ENCODE measurements around the gene POMC.
"Not testable (repeated sequence)": the region's sequence is repeated elsewhere in the genome, so short reads cannot be mapped to it uniquely, and the experiment has no call there.

POMC gene

DNA sequence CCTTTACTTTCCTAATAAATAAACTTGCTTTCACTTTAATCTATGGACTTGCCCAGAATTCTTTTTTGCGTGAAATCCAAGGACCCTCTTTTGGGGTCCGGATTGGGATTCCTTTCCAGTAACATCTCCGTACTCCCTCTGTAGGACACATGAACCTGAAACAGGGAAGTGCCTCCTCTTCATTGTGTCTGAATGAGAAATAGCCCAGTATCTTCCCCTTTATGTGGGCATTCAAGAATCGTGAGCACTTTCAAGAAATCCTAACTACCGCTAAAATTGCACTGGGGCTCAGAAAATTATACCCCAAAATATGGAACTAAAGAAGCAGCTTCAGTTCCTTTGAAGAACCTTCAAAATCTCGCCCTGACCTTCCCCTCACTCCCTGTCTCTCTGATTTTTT lies 7.8 kb upstream of the POMC start:
- no peak for DNase-seq

DNA sequence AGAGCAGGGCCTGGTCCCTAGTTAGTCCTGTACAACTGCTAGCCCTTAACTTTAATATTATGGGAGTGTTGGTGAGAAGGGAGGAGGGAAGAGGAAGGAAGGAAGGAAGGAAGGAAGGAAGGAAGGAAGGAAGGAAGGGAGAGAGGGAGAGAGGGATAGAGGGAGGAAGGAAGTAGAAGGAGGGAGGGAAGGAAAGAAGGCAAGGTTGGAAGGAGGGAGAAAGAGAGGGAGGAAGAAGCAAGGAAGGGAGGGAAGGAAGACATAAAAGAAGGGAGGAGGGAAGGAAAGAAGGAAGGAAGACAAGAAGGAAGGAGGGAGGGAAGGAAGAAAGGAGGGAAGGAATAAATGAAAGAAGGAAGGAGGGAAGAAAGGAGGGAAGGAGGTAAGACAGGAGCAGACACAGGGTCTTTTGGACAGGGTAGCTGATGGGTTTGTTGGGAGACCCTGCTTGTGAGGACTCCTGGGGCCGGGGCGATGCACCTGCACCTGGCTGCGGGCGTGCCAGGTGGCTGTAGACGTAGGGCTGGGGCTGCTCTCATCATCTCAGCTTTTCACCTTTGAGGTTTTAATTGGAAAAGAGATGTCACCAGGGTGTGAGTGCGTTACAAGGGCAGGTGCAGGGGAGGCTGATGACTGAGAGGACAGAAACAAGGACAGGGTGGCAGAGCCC lies 5.9 kb upstream of the POMC start:
- DNase-seq = no peak

GRCh38 chr2:25173719-25174118 lies 5.3 kb upstream of the POMC start:
- DNase-seq = no peak

DNA sequence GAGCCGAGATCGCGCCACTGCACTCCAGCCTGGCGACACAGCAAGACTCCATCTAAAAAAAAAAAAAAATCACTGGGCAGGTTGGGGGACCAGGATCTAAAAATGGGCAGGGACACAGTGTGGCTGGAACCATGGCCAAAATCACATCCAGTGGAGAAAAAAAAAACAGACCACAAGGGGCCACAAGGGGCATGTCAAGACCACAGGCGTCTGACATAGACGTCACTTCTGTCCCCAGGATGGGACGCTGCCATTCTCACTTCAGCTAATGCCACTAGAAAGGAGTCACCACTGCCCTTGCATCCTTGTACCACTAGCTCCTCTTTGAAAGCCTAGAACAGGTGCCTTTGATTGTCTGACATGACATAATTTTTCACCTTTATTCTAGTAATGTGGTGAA lies 2.5 kb upstream of the POMC start:
- no peak for DNase-seq

DNA sequence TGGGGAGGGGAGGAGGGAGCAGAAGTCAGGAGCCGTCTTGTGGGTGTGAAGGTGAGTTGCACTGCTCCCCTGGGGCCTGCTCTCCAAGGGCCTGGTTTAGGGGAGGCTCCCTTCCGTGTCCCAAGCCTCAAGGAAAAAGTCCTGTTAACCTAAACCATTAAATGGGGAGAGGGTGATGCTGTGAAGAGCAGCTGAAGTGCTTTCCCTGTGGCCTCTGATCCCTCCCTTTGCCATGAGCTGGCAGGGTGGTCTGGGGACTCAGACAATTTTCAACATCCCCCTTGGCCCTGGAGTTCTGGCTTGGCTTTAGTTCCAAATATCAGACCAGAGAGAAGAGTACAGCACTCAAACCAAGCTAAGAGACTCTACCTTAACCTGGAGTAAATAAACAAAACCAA lies 692 bp upstream of the POMC start:
- DNase-seq = no peak

DNA sequence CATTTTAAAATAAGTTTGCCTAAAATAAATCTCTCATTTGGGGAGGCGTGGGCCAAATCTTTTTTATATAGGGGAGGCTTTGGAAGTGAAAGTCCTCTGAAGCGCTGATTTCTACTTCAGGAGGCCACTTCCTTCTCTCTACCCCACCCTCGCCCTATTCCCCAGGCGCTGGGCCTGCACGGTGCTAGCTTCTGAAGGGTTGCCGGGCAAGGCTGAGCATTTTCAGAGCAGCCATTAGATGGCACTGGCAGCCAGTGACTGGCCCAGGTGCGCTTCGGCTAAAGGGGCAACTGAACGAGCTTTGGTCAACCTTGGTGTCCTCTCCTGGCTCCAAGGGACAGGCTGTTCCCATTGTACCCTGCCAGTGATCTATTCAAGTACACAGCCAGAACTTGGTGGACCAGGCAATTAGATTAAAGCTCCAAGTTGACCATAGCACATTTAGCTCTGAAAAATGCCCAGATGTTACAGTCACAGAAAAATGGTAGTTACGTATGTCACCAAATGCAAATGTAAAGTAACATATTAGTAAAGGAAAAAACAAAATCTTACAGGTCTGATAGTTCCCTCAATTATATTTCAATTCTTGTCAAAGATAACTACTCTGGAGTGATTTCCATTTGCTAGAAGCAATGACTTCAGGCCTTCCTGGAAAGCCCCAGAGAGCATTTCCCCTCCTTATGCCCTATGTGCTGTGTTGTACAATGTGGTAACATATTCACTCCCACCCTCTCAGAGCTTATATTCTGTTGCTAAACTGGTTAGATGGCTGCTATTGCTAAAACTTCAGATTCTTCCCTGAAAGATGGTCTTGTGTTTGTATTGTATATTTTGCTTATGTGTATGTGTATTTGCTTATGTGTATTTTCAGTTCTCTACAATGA lies 2.1 kb downstream of the POMC start:
- DNase-seq = peak; percentile 75 to 79

GRCh38 chr2:25164561-25164960 lies 3.8 kb downstream of the POMC start:
- DNase-seq = no peak

GRCh38 chr2:25162061-25162460 lies 6.3 kb downstream of the POMC start:
- DNase-seq = not testable (repeated sequence)

DNA sequence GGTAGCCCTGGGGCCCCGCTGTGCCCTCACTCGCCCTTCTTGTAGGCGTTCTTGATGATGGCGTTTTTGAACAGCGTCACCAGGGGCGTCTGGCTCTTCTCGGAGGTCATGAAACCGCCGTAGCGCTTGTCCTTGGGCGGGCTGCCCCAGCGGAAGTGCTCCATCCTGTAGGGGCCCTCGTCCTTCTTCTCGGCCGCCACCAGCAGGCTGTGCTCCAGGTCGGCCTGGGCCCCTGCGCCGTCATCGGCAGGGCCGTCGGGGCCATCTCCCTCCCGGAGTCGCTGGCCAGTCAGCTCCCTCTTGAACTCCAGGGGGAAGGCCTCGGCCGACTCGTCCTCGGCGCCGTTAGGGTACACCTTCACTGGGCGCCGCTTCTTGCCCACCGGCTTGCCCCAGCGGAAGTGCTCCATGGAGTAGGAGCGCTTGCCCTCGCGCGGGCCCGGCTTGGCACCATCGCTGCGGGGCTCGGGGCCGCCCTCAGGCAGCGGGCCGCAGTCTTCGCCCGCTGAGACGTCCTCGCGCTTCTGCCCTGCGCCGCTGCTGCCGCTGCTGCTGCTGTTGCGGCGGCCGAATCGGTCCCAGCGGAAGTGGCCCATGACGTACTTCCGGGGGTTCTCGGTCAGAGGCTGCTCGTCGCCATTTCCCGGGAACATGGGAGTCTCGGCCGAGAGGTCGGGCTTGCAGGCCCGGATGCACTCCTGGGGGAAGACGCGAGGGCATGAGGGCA lies 7.2 kb downstream of the POMC start:
- DNase-seq = no peak

DNA sequence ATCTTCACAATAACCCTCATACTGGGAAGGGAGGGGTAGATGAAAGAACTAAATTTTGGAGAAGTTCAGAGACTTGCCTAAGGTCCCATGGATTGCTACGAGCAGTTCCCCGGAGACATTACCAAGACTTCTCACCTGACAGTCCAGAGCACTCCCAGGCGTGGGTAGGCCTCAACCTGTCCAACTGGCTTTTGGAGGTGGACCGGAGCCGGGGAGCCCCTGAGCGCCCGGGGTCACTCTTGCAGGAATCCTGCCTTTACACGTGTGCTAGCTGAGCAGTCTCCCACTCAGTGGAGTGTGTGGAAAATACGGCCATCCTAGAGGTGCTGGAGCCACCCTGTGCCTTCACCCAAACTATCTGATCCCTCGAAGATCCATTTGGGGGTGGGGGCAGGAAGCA lies 8.0 kb downstream of the POMC start:
- no peak for DNase-seq

DNA sequence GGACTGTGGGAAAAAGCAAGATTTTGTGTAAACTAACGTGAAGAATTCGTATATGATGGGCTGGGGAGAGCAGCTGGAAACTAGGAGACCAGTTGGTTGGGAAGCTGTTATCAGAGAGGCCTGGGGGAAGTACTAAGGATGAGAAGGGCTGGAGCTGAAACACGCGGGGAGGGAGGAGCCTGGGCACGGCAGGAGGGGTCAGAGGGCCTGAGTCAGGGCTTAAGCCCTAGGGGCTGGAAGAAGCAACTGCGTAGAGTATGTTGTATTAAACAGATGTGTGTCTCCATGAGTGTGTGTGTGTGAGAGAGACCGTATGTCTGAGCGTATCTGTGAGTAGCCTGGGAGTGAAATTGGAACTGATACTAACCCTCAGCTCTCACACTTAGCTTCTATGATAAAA lies 8.4 kb downstream of the POMC start:
- DNase-seq = no peak

- DNase-seq = no peak
Measured at GRCh38 chr2:25158096-25158852, 10.1 kb downstream of the POMC start.

- no peak for DNase-seq
Measured at GRCh38 chr2:25155401-25155800, 13.0 kb downstream of the POMC start.

DNA sequence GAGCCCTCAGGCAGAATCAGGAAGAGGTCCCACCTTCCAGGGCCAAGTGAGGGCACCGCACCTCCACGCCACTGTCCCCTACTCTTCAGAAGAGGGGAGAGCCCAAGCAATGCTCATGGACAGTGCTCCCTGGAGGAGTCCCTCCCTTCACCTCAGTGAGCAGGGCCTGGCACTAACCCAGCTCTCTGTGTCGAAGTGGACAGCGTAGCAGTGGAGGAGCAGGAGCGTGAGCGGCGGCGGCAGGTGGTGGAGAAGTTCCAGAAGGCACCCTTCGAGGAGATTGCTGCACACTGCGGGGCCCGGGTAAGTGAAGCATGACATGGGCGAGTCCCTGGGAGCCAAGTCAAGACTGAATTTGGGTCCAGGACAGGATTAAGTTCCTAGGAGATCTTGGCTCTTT lies 16.7 kb downstream of the POMC start:
- DNase-seq = no peak

GRCh38 chr2:25150993-25151392 lies 17.4 kb downstream of the POMC start:
- DNase-seq = not testable (repeated sequence)

- DNase-seq = no peak
Measured at GRCh38 chr2:25149646-25150045, 18.7 kb downstream of the POMC start.

DNA sequence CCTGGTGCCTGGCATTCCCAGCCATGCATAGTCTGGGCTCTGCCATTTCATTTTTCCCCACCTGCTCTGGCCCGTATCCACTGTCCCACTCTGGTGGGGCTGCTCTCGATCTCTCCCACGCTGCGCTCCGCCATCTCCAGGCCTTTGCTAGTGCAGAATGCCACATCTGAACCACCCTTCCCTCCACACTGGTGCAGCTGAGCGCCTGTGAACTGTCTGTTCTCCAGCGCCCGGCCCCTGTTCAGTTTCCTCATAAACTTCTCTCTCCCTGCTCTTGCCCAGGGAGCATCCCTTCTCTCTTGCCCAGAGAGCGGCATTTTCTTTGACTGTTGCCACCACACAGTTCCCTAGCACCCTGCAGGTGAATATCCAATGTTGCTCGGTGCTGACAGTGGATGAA lies 21.5 kb downstream of the POMC start:
- DNase-seq = no peak

DNA sequence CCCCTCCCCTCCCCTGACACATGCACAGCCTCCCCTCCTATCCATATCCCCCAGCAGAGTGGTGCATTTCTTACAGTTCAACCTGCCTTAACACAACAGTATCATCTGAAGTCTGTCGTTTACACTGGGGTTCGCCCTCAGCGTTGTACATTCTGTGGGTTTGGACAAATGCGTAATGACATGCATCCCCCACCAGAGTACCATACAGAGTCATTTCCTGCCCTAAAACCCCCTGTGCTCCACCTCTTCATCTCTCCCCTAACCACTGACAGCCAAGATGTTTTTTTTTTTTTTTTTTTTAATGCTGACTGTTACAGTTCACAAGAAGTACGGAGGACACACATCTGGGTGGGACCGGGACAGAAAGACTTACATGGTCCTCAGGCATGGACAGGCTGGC lies 22.6 kb downstream of the POMC start:
- no peak for DNase-seq

DNA sequence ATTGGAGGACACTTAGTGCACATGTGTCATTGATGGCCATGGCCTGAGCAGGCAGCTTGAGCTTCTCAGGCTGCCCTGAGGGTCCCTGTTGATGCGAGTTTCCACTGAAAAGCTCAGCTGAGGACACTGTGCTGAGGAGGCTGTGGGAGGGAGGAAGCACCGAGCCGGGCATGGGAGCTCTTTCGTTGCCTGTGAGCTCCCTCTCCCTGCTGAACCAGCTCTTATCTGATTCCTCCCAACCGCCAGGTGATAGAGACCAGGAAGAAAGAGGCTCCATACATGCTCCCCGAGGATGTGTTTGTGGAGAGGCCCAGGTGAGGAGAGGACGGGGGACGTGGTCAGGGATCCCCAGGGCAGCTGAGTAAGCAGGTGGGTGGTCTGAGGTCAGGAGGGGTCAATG lies 27.3 kb downstream of the POMC start:
- no peak for DNase-seq

GRCh38 chr2:25140535-25140934 lies 27.8 kb downstream of the POMC start:
- DNase-seq = not testable (repeated sequence)

DNA sequence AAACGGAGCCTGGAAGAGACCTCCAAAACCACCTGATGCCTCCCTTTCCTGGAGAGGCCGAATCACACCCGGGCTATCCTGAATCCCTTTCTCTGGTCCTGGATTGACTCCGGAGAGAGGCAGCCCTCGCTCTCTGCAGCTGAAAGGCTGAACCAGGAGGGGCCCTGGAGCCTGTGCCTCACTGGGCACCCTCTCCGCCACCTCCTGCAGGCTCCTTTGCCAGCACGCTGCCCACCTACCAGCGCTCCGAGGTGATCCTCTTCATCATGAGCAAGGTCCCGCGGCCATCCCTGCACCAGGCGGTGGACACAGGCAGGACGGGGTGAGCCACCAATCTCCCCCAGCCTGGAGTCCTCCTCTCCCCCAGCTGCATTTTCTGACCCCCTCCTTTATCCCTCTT lies 35.7 kb downstream of the POMC start:
- no peak for DNase-seq

DNA sequence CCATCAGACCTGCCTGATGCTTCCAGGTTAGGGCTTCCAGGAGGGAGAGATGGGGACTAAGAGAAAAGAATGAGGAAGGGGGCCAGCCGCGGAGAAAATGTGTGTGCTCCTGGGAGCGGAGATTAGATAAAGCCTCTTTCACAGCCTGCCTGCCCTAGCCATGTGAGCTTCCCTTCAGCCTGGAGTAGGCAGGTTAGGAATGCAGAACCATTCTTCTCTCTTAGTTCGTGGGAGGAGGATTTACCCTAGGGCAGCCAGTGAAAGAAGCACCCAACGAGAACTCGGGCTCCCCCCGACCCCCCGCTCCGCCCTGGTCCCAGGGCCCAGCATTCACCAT lies 36.1 kb downstream of the POMC start:
- no peak for DNase-seq
